Fibroblast of skin of left quadriceps (primary cell): Measurements from ENCODE around the gene GNPTG.

ENCODE experiments used
- DNase-seq, 2 experiments: peaks; one replicate each; pipeline ENCODE4 v3.0.0-alpha.2; 2013; ENCODE audit warnings: low read depth in 2 of 2

GNPTG gene

DNA sequence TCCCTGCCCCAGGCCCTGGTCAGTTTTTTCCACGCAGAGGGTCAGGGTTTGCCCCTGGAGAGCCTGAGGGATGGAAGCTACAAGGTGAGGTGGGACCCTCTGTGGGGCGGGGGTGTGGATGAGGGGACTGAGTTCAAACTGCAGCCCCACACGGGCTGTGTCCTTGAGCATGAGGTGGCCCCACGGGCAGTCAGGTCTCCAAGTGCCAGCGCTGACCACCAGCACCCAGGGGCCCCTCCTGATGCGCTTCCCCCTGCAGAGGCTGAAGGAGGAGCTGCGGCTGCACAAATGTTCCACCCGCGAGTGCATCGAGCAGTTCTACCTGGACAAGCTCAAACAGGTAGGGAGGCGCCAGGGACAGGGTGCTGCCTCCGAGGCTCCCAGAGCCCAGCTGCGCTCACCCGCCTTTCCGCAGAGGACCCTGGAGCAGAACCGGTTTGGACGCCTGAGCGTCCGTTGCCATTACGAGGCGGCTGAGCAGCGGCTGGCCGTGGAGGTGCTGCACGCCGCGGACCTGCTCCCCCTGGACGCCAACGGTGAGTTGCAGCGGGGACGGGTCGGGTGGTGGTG, 4.4 kb upstream of the GNPTG start:
- no peak for DNase-seq

DNA sequence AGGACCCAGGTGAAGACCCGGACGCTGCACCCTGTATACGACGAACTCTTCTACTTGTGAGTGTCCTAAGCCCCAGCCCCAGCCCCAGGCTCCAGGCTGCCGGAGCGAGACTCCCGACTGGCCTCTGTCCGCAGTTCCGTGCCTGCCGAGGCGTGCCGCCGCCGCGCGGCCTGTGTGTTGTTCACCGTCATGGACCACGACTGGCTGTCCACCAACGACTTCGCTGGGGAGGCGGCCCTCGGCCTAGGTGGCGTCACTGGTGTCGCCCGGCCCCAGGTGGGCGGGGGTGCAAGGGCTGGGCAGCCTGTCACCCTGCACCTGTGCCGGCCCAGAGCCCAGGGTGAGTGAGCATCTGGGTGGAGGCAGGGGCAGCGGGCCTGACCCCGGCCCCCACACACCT, 3.8 kb upstream of the GNPTG start:
- DNase-seq: no peak

DNA sequence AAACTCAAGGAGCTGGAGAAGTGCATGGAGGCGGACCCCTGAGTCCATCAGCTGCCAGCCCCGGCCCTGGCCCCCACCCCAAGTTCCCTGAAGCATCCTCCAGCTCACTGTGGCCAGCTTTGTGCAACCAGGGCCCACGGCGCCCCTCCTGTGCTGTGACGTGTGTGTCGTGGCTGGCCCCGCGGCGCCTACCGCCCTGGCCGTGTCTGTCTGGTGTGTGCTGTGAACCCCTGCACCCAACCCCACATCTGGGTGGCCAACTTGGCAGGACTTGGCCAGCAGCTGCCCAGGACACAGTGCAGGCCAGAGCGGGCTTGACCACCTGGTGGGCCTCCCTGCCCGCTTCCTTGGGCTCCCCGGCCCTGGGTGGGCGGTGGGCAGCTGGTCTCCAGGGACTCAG, 3.3 kb upstream of the GNPTG start:
- DNase-seq: no peak

GRCh38 chr16:1348926-1349325, 2.8 kb upstream of the GNPTG start:
- no peak for DNase-seq

- no peak for DNase-seq
Measured at GRCh38 chr16:1349351-1349750, 2.4 kb upstream of the GNPTG start.

DNA sequence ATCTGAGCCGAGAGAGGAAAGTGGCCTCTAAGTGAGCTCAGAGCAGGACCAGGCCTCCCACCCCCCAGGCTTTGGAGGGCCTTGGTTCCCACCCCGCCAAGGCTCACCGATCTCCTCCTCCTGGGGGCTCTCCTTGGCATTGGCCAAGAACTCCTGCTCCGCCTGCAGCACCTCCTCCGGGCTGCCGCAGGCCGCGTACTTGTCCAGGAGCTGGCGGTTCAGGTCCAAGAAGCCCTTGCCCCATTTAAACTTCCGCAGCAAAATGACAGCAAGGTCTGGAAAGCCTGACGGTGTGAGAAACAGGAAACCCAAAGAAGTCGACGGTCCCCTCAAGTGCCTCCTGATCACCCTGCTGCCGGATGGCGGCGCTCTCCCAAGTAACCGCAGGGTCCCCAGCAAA, 1.8 kb upstream of the GNPTG start:
- DNase-seq: no peak

DNA sequence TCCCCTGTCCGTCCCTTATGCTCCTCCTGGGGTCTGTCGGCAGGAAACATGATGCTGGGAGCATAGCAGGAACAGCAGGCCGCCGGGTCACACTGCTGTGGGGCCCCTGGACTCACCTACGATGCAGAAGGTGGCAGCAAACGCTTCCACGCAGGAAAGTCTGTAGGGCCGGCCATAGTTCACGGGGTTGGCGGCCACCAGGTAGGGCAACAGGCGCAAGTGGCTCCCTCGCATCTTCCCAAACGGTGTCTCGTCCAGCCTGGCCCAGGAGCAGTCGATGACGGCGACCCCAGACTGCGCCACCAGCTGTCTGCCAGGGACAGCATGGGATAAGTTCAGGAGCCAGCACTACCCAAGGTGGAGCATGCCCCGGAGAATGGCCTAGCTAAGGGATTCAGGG, 1.0 kb upstream of the GNPTG start:
- no peak for DNase-seq

GRCh38 chr16:1351215-1351581, 533 bp upstream of the GNPTG start:
- no peak for DNase-seq

DNA sequence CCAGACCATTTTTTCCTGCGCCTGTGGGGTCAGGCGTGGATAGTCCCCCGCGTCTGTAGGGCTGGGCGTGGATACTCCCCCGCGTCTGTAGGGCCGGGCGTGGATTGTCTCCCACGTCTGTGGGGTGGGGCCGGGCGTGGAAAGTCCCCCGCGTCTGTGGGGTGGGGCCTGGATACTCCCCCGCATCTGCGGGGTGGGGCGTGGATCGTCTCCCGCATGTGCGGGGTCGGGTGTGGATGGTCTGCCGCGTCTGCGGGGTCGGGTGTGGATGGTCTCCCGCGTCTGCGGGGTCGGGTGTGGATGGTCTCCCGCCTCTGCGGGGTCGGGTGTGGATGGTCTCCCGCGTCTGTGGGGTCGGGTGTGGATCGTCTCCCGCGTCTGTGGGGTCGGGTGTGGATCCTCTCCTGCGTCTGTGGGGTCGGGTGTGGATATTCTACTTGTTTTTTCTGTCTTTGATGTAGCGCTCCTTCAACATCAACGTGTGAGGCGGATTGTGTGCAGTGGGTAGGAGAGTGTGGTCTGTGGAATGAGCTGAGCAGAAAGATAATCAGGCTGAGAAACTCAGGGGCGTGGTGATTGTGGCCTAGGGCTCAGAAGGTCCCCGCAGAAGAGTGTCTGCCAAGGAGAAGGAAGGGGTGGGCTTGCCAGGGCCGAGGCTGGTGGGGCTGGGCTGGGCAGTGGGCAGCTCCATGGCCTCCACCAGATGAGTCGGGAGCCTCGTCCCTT, 3.2 kb downstream of the GNPTG start:
- no peak for DNase-seq

- DNase-seq: no peak
Measured at GRCh38 chr16:1355591-1355990, 3.9 kb downstream of the GNPTG start.

DNA sequence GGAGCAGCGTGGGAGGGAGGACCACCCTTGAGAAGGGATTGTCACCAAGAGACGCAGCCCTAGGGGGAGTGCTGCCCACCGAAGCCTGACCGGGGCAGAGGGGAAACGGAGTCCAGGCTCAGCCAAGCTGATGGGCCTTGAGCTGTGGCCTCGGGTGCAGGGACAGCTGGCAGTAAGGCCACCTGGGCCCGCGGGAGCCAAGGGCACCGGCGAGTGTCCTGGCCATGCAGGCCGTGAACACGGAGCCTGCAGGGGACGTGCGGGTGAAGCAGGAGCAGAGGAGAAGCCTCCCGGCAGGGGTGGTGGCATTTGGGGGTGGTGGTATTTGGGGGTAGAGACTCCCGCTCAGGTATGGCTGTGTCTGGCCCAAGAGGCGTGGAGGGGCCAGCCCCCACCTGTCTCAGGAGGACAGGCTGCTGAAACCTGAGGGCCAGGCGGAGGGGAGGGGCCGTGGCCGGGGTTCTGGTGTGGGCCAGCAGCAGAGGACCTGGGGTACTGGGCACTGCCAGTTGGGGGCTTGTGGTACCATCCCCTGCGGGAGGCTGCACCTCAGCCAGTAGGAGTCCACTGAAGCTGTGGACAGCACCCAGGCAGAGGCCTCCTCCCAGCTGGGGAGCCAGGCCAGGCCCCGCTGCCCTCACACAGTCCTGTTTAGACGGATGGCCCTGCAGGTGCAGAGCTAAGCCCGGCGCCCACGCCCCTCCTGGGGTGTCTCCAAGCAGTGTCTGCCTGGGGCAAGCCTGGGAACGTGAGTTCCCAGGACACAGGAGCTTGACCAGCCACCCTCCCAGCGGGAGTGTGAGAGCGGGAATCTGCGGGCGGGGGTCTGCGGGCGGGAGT, 4.5 kb downstream of the GNPTG start:
- DNase-seq: no peak

- no peak for DNase-seq
Measured at GRCh38 chr16:1357906-1358566, 6.3 kb downstream of the GNPTG start.

DNA sequence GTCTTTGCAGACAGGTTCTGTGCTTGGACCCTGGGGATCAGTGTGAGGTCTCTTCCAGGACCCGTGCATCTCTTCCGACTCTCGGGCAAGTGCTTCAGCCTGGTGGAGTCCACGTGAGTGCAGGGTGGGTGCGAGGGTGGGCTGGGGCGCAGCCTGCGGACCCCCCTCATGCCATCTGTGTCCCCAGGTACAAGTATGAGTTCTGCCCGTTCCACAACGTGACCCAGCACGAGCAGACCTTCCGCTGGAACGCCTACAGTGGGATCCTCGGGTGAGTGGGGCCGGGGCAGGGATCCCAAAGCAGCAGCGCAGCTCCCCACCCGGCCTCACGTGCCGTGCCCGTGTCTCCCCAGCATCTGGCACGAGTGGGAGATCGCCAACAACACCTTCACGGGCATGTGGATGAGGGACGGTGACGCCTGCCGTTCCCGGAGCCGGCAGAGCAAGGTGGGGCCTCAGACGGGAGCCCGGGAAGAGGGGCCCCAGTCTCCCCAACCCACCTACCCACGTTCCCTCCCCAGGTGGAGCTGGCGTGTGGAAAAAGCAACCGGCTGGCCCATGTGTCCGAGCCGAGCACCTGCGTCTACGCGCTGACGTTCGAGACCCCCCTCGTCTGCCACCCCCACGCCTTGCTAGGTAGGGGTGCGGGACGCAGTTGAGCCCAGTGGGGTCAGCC, 10.1 kb downstream of the GNPTG start:
- no peak for DNase-seq

DNA sequence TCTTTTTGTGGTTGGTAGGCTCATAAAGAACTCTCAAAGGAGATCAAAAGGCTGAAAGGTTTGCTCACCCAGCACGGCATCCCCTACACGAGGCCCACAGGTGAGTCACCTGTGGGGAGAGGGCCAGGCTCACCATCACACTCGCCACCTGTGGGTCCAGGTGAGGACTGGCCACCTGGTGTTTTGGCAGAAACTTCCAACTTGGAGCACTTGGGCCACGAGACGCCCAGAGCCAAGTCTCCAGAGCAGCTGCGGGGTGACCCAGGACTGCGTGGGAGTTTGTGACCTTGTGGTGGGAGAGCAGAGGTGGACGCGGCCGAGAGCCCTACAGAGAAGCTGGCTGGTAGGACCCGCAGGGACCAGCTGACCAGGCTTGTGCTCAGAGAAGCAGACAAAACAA, 11.1 kb downstream of the GNPTG start:
- DNase-seq: no peak

- no peak for DNase-seq
Measured at GRCh38 chr16:1363501-1364041, 11.8 kb downstream of the GNPTG start.

DNA sequence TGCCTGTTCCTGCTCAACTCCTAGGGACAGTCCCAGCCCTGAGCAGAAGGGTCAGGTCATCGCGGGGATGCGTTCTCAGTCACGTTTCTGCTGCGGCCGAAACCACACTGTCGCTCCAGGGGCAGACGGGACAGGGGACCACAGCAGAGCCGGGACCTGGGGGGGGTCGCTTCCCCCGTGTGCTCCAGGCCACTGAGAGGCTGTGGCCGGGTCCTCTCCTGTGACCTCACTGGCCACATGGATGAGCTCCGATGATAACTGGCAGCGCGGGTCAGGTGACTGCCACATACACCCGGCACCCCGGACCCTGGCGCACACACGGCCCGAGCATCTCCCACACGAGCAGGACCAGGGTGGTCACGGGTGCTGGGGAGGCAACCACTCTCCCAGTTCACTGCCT, 12.8 kb downstream of the GNPTG start:
- no peak for DNase-seq

DNA sequence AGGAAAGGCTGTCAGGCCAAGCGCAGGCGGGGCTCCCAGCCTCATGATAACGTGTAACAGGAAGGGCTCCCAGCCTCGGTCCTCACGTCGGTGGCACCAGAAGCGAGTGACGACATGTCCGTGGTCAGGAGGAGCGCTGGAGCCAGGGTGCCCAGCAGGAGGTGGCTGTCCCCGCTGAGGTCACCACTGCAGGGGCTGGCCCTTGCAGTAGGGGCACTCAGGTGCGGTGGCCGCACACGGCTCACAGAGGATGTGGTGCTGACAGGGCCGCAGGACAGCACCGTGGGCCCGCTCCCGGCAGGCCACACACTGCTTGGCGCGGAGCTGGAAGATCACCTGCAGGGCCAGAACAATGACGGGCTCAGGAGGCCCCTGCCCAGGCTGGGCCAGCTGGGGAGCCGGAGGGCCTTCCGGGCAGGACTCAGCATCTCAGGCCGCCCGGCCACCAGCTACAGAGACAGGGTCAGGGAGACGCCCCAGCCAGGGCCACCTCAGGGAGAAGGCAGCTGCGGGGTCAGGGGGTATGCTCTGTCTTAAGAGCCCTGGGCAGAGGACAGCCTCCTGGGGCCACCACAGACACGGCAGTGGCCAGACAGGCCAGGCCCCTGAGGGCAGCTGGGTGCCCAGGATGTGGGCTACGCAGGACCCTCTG, 14.5 kb downstream of the GNPTG start:
- no peak for DNase-seq

GRCh38 chr16:1366712-1367299, 15.1 kb downstream of the GNPTG start:
- DNase-seq: no peak

DNA sequence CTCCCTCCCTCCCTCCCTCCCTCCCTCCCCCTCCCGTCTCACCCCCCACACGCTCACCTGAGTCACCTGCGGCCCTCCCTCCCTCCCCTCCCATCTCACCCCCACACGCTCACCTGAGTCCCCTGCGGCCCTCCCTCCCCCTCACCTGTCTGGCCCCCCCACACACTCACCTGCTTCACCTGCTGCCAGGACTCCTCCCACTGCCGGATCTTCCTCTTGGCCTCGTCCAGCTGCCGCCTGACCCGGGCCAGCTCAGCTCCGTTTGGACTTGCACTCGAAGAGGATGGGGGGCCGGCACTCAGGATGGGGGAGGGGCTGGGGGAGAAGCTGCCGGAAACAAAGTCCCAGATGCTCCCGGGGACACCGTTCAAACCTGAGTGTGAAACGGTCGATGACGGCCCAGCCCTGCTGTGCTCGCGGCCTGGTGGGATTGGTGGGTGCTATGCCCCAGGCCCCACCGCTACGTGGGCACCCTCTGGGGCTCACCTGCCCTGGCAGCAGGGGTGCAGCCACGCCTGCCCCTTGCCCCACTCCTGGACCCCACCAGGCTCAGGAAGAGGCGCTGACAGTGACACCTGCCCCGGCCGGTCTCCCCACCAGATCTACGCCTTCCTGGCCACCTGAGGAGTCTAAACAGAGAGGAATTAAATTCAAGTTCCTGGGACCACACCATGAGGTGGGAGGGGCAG, 15.9 kb downstream of the GNPTG start:
- no peak for DNase-seq
